Activated T-cell treated with anti-CD3 and anti-CD28 coated beads, Interleukin-2, amount 50 U/mL, for 24 hours (primary cell): Measurements from ENCODE around the gene COL6A5.
"Not testable (repeated sequence)": the region's sequence is repeated elsewhere in the genome, so short reads cannot be mapped to it uniquely, and the experiment has no call there.

Source experiments
- DNase-seq: peaks from one replicate; pipeline ENCODE4 v3.0.0-alpha.2; 2020
- H3K27ac Mint-ChIP-seq: 2 replicates; pipeline ENCODE4 v1.8.0; 2020; ENCODE audit warnings: mild to moderate bottlenecking, mixed read lengths
- H3K27me3 Mint-ChIP-seq: 2 replicates; pipeline ENCODE4 v1.8.0; 2020; ENCODE audit warnings: mixed read lengths
- H3K36me3 Mint-ChIP-seq: 2 replicates; pipeline ENCODE4 v1.8.0; 2020; ENCODE audit warnings: low read depth, mixed read lengths
- H3K4me1 Mint-ChIP-seq: 2 replicates; pipeline ENCODE4 v1.8.0; 2020; ENCODE audit warnings: low read depth, mixed read lengths
- H3K4me3 Mint-ChIP-seq: 2 replicates; pipeline ENCODE4 v1.8.0; 2020; ENCODE audit warnings: mild to moderate bottlenecking, moderate library complexity, mixed read lengths
- H3K9me3 Mint-ChIP-seq: 2 replicates; pipeline ENCODE4 v1.8.0; 2020; ENCODE audit warnings: mixed read lengths

Gene COL6A5

GRCh38 chr3:130433306-130433705, 87.8 kb downstream of the COL6A5 start:
- Mint-ChIP-seq H3K36me3 (no peaks in the 10 kb centered on the region), H3K4me1 (no peaks in the 10 kb centered on the region), H3K9me3 (no peaks in the 10 kb centered on the region), H3K27me3 (peaks cover 6% of the 10 kb centered on the region), H3K4me3 (no peak overlapping the region), H3K27ac (no peak overlapping the region)
- no peak for DNase-seq

- DNase-seq, result no peak
- H3K36me3 Mint-ChIP-seq, result no peaks in the 10 kb centered on the region
- no peaks in the 10 kb centered on the region for H3K9me3 Mint-ChIP-seq
- no peak overlapping the region for H3K4me3 Mint-ChIP-seq
- peaks cover 7% of the 10 kb centered on the region for H3K27me3 Mint-ChIP-seq
- no peaks in the 10 kb centered on the region for H3K4me1 Mint-ChIP-seq
- H3K27ac Mint-ChIP-seq, result no peak overlapping the region
Measured at GRCh38 chr3:130442284-130442683, 96.8 kb downstream of the COL6A5 start.

GRCh38 chr3:130446840-130447239, 101.4 kb downstream of the COL6A5 start:
- not testable (repeated sequence) for H3K27ac Mint-ChIP-seq, H3K4me1 Mint-ChIP-seq, DNase-seq, H3K36me3 Mint-ChIP-seq, H3K9me3 Mint-ChIP-seq, H3K4me3 Mint-ChIP-seq, H3K27me3 Mint-ChIP-seq

- H3K9me3 Mint-ChIP-seq, H3K27ac Mint-ChIP-seq, H3K4me1 Mint-ChIP-seq, H3K27me3 Mint-ChIP-seq, DNase-seq, H3K36me3 Mint-ChIP-seq, H3K4me3 Mint-ChIP-seq: not testable (repeated sequence)
Measured at GRCh38 chr3:130448155-130448554, 102.7 kb downstream of the COL6A5 start.

- Mint-ChIP-seq H3K4me3 (no peak overlapping the region), H3K36me3 (no peaks in the 10 kb centered on the region), H3K4me1 (no peaks in the 10 kb centered on the region), H3K27ac (no peak overlapping the region), H3K27me3 (peaks cover 3% of the 10 kb centered on the region), H3K9me3 (no peaks in the 10 kb centered on the region)
- DNase-seq, result no peak
Measured at GRCh38 chr3:130456540-130456939, 111.1 kb downstream of the COL6A5 start.

GRCh38 chr3:130457671-130458070, 112.2 kb downstream of the COL6A5 start:
- Mint-ChIP-seq H3K27me3 (peaks cover 12% of the 10 kb centered on the region), H3K4me3 (no peak overlapping the region), H3K4me1 (no peaks in the 10 kb centered on the region), H3K36me3 (no peaks in the 10 kb centered on the region), H3K9me3 (no peaks in the 10 kb centered on the region), H3K27ac (no peak overlapping the region)
- no peak for DNase-seq

- Mint-ChIP-seq H3K9me3 (no peaks in the 10 kb centered on the region), H3K4me3 (no peak overlapping the region), H3K36me3 (no peaks in the 10 kb centered on the region), H3K27ac (no peak overlapping the region), H3K4me1 (no peaks in the 10 kb centered on the region), H3K27me3 (peaks cover 25% of the 10 kb centered on the region)
- DNase-seq, result no peak
Measured at GRCh38 chr3:130459944-130460343, 114.5 kb downstream of the COL6A5 start.

- H3K36me3 Mint-ChIP-seq, result no peaks in the 10 kb centered on the region
- no peaks in the 10 kb centered on the region for H3K4me1 Mint-ChIP-seq
- peaks cover 26% of the 10 kb centered on the region for H3K27me3 Mint-ChIP-seq
- no peak overlapping the region for H3K4me3 Mint-ChIP-seq
- DNase-seq, result no peak
- no peaks in the 10 kb centered on the region for H3K9me3 Mint-ChIP-seq
- H3K27ac Mint-ChIP-seq, result no peak overlapping the region
Measured at GRCh38 chr3:130462089-130462488, 116.6 kb downstream of the COL6A5 start.

- no peaks in the 10 kb centered on the region for H3K4me1 Mint-ChIP-seq
- no peaks in the 10 kb centered on the region for H3K36me3 Mint-ChIP-seq
- H3K27me3 Mint-ChIP-seq, result peaks cover 26% of the 10 kb centered on the region
- no peak overlapping the region for H3K27ac Mint-ChIP-seq
- H3K9me3 Mint-ChIP-seq, result no peaks in the 10 kb centered on the region
- H3K4me3 Mint-ChIP-seq, result no peak overlapping the region
- no peak for DNase-seq
Measured at GRCh38 chr3:130463221-130463620, 117.7 kb downstream of the COL6A5 start.

GRCh38 chr3:130465521-130465920, 120.0 kb downstream of the COL6A5 start:
- no peak overlapping the region for H3K27ac Mint-ChIP-seq
- no peak overlapping the region for H3K4me3 Mint-ChIP-seq
- no peaks in the 10 kb centered on the region for H3K4me1 Mint-ChIP-seq
- H3K9me3 Mint-ChIP-seq, result no peaks in the 10 kb centered on the region
- H3K27me3 Mint-ChIP-seq, result peaks cover 34% of the 10 kb centered on the region
- no peak for DNase-seq
- H3K36me3 Mint-ChIP-seq, result no peaks in the 10 kb centered on the region

GRCh38 chr3:130468311-130468710, 122.8 kb downstream of the COL6A5 start:
- Mint-ChIP-seq H3K9me3 (no peaks in the 10 kb centered on the region), H3K27ac (no peak overlapping the region), H3K4me3 (no peak overlapping the region), H3K36me3 (no peaks in the 10 kb centered on the region), H3K4me1 (no peaks in the 10 kb centered on the region), H3K27me3 (peaks cover 34% of the 10 kb centered on the region)
- no peak for DNase-seq

GRCh38 chr3:130470126-130470525, 124.7 kb downstream of the COL6A5 start:
- DNase-seq, result no peak
- Mint-ChIP-seq H3K27ac (no peak overlapping the region), H3K4me3 (no peak overlapping the region), H3K4me1 (no peaks in the 10 kb centered on the region), H3K27me3 (peaks cover 25% of the 10 kb centered on the region), H3K9me3 (peaks cover 3% of the 10 kb centered on the region), H3K36me3 (no peaks in the 10 kb centered on the region)

- no peaks in the 10 kb centered on the region for H3K36me3 Mint-ChIP-seq
Measured at GRCh38 chr3:130473416-130473815, 127.9 kb downstream of the COL6A5 start.

GRCh38 chr3:130480736-130481135, 135.3 kb downstream of the COL6A5 start:
- Mint-ChIP-seq H3K27me3 (peaks cover 14% of the 10 kb centered on the region), H3K4me3 (no peak overlapping the region), H3K4me1 (no peaks in the 10 kb centered on the region), H3K9me3 (peaks cover 8% of the 10 kb centered on the region), H3K36me3 (no peaks in the 10 kb centered on the region), H3K27ac (no peak overlapping the region)
- DNase-seq, result no peak

More at GRCh38 chr3:130473416-130473815, 127.9 kb downstream of the COL6A5 start:
- no peak overlapping the region for H3K27ac Mint-ChIP-seq
- H3K27me3 Mint-ChIP-seq, result peaks cover 25% of the 10 kb centered on the region
- H3K4me3 Mint-ChIP-seq, result no peak overlapping the region
- DNase-seq, result no peak
- H3K9me3 Mint-ChIP-seq, result peaks cover 3% of the 10 kb centered on the region
- H3K4me1 Mint-ChIP-seq, result no peaks in the 10 kb centered on the region

- no peaks in the 10 kb centered on the region for H3K9me3 Mint-ChIP-seq
- H3K36me3 Mint-ChIP-seq, result no peaks in the 10 kb centered on the region
- peaks cover 5% of the 10 kb centered on the region for H3K27me3 Mint-ChIP-seq
- DNase-seq, result no peak
- H3K4me3 Mint-ChIP-seq, result no peak overlapping the region
- no peaks in the 10 kb centered on the region for H3K4me1 Mint-ChIP-seq
- no peak overlapping the region for H3K27ac Mint-ChIP-seq
Measured at GRCh38 chr3:130488288-130488687, 142.8 kb downstream of the COL6A5 start.

GRCh38 chr3:130488769-130489450, 143.4 kb downstream of the COL6A5 start:
- Mint-ChIP-seq H3K9me3 (no peaks in the 10 kb centered on the region), H3K27ac (no peak overlapping the region), H3K27me3 (peaks cover 5% of the 10 kb centered on the region), H3K4me3 (no peak overlapping the region), H3K36me3 (no peaks in the 10 kb centered on the region), H3K4me1 (no peaks in the 10 kb centered on the region)
- no peak for DNase-seq
